K562 (cell line): ENCODE data around the gene PAN2. TPM values are rescaled to one million over a fixed set of nuclear protein-coding genes. Genes with fewer than 3 reads are reported as not detected.

ENCODE experiments used
- BACH1 ChIP-seq: fragments of 200-800 bp; sonication (Bioruptor generic); IDR thresholded peaks from 2 replicates; pipeline ENCODE4 v1.6.1; 2016; ENCODE audit warnings: missing genetic modification characterization, missing compliant biosample characterization
- E4F1 ChIP-seq: fragments of 250-450 bp; sonication (Bioruptor Pico); IDR thresholded peaks from 2 replicates; pipeline ENCODE4 v1.5.0; 2021; ENCODE audit warnings: mild to moderate bottlenecking, borderline replicate concordance
- HMBOX1 ChIP-seq: sonication (generic); IDR thresholded peaks from 2 replicates; pipeline ENCODE4 v1.6.1; 2016
- LEF1 ChIP-seq: fragments of 450-650 bp; IDR thresholded peaks from 2 replicates; pipeline ENCODE4 v1.6.1; 2016; ENCODE audit warnings: mild to moderate bottlenecking
- NFE2L1 ChIP-seq: fragments of 450-650 bp; IDR thresholded peaks from 2 replicates; pipeline ENCODE4 v1.6.1; 2016; ENCODE audit warnings: missing genetic modification characterization, low read depth, mild to moderate bottlenecking, missing compliant biosample characterization, moderate library complexity, borderline replicate concordance
- RBM14 ChIP-seq: fragments of 200-400 bp; formaldehyde crosslinking; IDR thresholded peaks from 2 replicates; pipeline ENCODE4 v1.6.1; 2018; ENCODE audit warnings: low read depth, mild to moderate bottlenecking, low read length, moderate library complexity, borderline replicate concordance; ENCODE audit not compliant: insufficient read depth
- SMAD2 ChIP-seq: fragments of 150-350 bp; IDR thresholded peaks from 2 replicates; pipeline ENCODE4 v1.6.1; 2014; ENCODE audit warnings: low read depth, mild to moderate bottlenecking, low read length
- SP2 ChIP-seq: IDR thresholded peaks from 2 replicates; pipeline ENCODE4 v1.6.1; 2011; ENCODE audit warnings: mild to moderate bottlenecking, low read depth, low read length, moderate library complexity; ENCODE audit not compliant: poor library complexity, severe bottlenecking; ENCODE audit errors: extremely low read depth
- ZFP36 ChIP-seq: fragments of 150-350 bp; IDR thresholded peaks from 2 replicates; pipeline ENCODE4 v1.6.1; 2018; ENCODE audit warnings: low read length, low read depth; ENCODE audit not compliant: partially characterized antibody
- ZNF124 ChIP-seq: sonication (generic); formaldehyde crosslinking; IDR thresholded peaks from 2 replicates; pipeline ENCODE4 v1.8.1; 2022; ENCODE audit warnings: missing genetic modification reagents
- ZNF197 ChIP-seq: fragments of 200-800 bp; sonication (Bioruptor generic); IDR thresholded peaks from 2 replicates; pipeline ENCODE4 v1.6.1; 2016; ENCODE audit warnings: low read depth, missing genetic modification characterization, missing compliant biosample characterization
- ZNF217 ChIP-seq: sonication (generic); formaldehyde crosslinking; IDR thresholded peaks from 2 replicates; pipeline ENCODE4 v1.8.0; 2022; ENCODE audit warnings: mild to moderate bottlenecking, missing genetic modification reagents
- ZNF384 ChIP-seq: IDR thresholded peaks from 2 replicates; pipeline ENCODE4 v1.6.1; 2012; ENCODE audit warnings: low read depth, low read length, improper control_type of control experiment
- ZNF431 ChIP-seq: sonication (generic); formaldehyde crosslinking; IDR thresholded peaks from 2 replicates; pipeline ENCODE4 v1.8.0; 2022; ENCODE audit warnings: mild to moderate bottlenecking, missing genetic modification reagents
- ZNF79 ChIP-seq: fragments of 250-450 bp; sonication (Bioruptor Pico); IDR thresholded peaks from 2 replicates; pipeline ENCODE4 v1.4.0; 2020; ENCODE audit warnings: low read depth, mild to moderate bottlenecking, moderate library complexity
- polyA plus RNA-seq, 8 experiments: library from polyadenylated mRNA; depleted of rRNA in 4 of 8; stranded (reverse) in 5 of 8; unstranded in 3 of 8; fragments of >200 nt; fragmentation: Nextera tagmentation in 2 of 8; fragmentation: Illumina TruSeq in 1 of 8; extraction: Ambion mirVana in 2 of 8; extraction: Trizol in 1 of 8; gene quantifications; 2 replicates each; pipeline versions ENCODE4 v1.2.1 to v1.2.3, GENCODE V29; 2011 to 2014; ENCODE audit warnings: inconsistent platforms in 1 of 8, missing spikeins in 1 of 8
- total RNA-seq, 7 experiments: library from RNA; depleted of rRNA in 6 of 7; stranded (reverse); fragments of >200 nt in 6 of 7; fragmentation: Illumina TruSeq in 2 of 7; extraction: Trizol in 2 of 7; gene quantifications; 2 replicates each; pipeline versions ENCODE4 v1.2.1 to v1.2.3, GENCODE V29; 2011 to 2021; ENCODE audit warnings: low replicate concordance in 1 of 7
- TF ChIP-seq, protein P1 (sequence below), 2 experiments: fragments of 450-650 bp; IDR thresholded peaks; 2 replicates each; pipeline ENCODE4 v1.6.1; 2018; ENCODE audit warnings: mild to moderate bottlenecking in 2 of 2, low read depth in 1 of 2; ENCODE audit not compliant: partially characterized antibody in 2 of 2
- TF ChIP-seq, protein P2 (sequence below): sonication (generic); formaldehyde crosslinking; IDR thresholded peaks from 2 replicates; pipeline ENCODE4 v1.9.0; 2022; ENCODE audit warnings: mild to moderate bottlenecking, missing genetic modification reagents
- TF ChIP-seq, protein P3 (sequence below): sonication (generic); formaldehyde crosslinking; IDR thresholded peaks from 2 replicates; pipeline ENCODE4 v1.8.0; 2022; ENCODE audit warnings: mild to moderate bottlenecking, missing genetic modification reagents

The PAN2 gene
- total and polyA plus RNA-seq, 9 of the 15 experiments (the other 6 are each of a cell fraction or from before 2014, with no cell fraction given), result 15.0 to 66.1 (median 25.9) TPM

- TF ChIP-seq, protein P1, sequence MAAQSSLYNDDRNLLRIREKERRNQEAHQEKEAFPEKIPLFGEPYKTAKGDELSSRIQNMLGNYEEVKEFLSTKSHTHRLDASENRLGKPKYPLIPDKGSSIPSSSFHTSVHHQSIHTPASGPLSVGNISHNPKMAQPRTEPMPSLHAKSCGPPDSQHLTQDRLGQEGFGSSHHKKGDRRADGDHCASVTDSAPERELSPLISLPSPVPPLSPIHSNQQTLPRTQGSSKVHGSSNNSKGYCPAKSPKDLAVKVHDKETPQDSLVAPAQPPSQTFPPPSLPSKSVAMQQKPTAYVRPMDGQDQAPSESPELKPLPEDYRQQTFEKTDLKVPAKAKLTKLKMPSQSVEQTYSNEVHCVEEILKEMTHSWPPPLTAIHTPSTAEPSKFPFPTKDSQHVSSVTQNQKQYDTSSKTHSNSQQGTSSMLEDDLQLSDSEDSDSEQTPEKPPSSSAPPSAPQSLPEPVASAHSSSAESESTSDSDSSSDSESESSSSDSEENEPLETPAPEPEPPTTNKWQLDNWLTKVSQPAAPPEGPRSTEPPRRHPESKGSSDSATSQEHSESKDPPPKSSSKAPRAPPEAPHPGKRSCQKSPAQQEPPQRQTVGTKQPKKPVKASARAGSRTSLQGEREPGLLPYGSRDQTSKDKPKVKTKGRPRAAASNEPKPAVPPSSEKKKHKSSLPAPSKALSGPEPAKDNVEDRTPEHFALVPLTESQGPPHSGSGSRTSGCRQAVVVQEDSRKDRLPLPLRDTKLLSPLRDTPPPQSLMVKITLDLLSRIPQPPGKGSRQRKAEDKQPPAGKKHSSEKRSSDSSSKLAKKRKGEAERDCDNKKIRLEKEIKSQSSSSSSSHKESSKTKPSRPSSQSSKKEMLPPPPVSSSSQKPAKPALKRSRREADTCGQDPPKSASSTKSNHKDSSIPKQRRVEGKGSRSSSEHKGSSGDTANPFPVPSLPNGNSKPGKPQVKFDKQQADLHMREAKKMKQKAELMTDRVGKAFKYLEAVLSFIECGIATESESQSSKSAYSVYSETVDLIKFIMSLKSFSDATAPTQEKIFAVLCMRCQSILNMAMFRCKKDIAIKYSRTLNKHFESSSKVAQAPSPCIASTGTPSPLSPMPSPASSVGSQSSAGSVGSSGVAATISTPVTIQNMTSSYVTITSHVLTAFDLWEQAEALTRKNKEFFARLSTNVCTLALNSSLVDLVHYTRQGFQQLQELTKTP (IDR thresholded peaks at IDR 0.05; ENCODE audit: low read depth in 1 of 2, partially characterized antibody in 2 of 2), result peak; percentile 62 to 99
- TF ChIP-seq ZNF197 (CRISPR knock-in tag) (peak; percentile 94), BACH1 (tag) (peak; percentile 63; the same call in 1 of the 2 replicates), ZNF79 (no peak), ZNF124 (CRISPR knock-in tag) (no peak), ZNF384 (no peak), NFE2L1 (tag) (no peak), ZFP36 (no peak), HMBOX1 (peak; percentile 63; the same call in 1 of the 2 replicates), LEF1 (no peak), ZNF217 (CRISPR knock-in tag) (no peak), SMAD2 (no peak), RBM14 (no peak), SP2 (no peak), ZNF431 (CRISPR knock-in tag) (no peak; the same call in 1 of the 2 replicates), E4F1 (CRISPR knock-in tag) (no peak)
- TF ChIP-seq, protein P2, sequence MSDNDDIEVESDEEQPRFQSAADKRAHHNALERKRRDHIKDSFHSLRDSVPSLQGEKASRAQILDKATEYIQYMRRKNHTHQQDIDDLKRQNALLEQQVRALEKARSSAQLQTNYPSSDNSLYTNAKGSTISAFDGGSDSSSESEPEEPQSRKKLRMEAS (CRISPR knock-in tag), result peak; percentile 92
- TF ChIP-seq, protein P3, sequence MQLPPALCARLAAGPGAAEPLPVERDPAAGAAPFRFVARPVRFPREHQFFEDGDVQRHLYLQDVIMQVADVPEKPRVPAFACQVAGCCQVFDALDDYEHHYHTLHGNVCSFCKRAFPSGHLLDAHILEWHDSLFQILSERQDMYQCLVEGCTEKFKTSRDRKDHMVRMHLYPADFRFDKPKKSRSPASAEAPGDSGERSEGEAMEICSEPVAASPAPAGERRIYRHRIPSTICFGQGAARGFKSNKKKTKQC (CRISPR knock-in tag), result peak; percentile 56
Measured at GRCh38 chr12:56315622-56316473, 18.0 kb downstream of the PAN2 start, which contains the start of gene CNPY2 (continued).
